Measurements from ENCODE around the gene ATAD3C.
"Not testable (repeated sequence)": the region's sequence is repeated elsewhere in the genome, so short reads cannot be mapped to it uniquely, and the experiment has no call there.

The ATAD3C gene

DNA sequence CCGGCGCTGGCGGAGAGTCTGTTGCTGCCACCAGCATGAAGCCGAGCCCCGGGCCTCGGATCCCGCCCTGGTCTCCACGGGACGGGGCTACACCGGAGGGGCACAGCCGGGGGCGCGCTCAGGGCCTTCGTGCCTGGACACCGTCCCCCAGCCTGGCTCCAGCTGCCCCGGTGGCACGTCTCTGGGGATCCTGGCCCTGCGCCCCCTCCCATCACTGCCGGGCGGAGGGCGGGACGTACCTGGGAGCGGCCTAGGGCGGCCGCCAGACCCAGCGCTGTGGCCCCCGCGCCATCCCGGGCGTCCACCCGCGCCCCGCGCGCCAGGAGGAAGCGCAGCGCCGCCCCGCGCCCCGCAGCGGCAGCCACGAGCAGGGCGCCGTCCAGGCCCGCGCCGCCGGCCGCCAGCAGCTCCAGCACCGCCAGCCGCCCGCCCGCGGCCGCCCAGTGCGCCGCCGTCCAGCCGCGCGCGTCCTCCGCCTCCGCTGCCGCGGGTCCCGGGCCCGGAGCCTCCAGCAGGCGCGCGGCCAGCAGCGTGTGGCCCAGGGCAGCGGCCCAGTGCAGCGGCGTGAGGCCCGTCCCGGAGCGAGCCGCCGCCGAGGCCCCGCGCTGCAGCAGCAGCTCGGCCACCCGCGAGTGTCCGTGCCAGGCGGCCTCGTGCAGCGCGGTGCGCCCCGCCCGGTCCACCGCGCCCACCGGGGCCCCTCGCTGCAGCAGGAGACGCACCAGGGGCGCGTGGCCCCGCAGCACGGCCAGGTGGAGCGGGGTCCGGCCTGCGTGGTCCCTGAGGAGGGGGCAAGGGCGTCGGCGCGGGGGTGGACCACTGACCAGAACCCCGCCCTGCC is 29.5 kb upstream of the ATAD3C start:
- DNase-seq = no peak

DNA sequence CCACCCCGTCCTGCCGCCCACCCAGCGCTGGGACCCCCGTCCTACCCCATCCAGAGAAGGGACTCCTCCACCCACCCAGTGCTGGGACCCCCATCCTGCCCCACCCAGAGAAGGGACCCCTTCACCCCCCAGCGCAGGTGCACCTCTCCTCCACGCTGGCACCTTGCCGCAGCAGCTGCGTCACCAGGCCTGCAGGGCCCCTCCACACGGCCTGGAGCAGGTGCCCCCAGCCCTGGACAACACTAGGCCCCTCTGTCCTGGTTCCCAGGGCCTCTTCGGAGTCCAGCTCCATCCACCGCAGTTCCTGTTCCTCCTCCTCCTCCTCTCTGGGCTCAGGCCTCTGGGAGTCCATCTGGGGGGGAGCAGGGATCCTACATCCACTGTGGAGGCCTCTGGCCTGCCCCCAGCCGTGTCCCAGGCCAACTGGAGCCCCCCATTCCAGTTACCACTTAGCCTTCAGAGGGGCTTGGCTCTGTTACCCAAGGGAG is 28.8 kb upstream of the ATAD3C start:
- DNase-seq = no peak

DNA sequence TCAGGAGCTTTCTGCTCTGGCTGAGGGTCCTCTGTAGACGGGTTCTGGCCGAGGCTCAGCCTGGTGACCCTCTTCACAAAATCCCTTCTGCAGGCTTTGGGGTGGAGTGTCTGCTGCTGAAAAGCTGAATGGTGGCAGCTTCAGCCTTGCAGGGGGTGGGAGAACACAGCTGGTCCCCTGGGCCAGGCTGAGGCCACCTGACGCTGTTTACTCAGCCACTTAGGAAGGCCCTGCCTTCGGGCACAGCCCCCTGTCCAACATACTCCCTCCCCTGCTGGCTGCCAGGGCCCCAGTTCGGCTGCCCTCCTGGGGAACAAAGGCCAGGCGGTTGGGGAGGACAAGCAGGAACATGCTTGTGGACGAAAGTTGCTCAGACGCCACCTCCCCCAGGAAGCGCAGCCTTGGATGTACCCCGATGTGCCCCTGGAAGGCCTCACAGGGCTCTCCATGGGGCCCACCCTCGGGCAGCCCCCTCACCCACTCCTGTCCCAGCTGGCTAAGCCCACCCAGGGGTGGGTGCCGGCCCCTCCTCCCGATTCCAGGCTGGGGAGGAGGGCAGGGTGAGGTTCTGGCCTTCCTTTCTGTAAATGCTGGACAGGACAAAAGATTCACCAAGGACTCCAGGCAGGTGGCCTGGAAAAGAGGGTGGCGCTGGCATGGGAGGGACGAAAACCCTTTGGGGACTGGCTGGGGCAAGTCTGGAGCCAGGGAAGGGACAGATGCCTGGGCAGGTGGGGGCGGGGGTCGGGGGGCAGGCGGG is 28.2 kb upstream of the ATAD3C start, which contains the start of gene ANKRD65:
Gene ANKRD65 (minus strand): TSS at position 130 of the 760 bp plus-strand sequence. CDS start 271 bp downstream, outside the sequence.
- peak; percentile 83 for DNase-seq

DNA sequence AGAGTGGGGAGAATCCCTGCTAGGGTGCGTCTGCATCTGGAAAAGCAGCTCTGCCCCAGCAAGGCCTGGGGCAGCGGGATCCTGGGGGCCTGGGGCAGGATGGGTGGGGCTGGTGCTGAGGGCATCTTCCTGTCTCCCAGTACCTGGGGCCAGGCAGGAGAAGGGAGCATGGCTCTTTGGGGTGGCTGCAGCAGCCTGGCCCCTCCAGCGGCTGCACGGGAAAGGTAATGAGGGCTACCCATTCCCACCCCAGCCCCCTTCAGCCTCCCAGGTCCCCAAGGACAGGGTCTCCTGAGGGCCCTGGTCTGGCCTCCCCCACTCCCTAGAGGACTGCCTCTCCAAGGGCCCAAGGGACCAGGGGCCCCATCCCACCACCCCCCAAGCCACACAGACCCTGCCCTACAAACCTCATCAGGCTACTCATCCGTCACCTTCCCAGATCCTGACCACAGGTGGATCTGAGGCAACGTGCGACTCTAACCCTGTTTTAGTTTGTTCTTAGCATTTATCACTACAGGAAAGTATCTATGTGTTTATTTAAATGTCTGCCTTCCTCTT is 27.5 kb upstream of the ATAD3C start:
- DNase-seq = no peak

DNA sequence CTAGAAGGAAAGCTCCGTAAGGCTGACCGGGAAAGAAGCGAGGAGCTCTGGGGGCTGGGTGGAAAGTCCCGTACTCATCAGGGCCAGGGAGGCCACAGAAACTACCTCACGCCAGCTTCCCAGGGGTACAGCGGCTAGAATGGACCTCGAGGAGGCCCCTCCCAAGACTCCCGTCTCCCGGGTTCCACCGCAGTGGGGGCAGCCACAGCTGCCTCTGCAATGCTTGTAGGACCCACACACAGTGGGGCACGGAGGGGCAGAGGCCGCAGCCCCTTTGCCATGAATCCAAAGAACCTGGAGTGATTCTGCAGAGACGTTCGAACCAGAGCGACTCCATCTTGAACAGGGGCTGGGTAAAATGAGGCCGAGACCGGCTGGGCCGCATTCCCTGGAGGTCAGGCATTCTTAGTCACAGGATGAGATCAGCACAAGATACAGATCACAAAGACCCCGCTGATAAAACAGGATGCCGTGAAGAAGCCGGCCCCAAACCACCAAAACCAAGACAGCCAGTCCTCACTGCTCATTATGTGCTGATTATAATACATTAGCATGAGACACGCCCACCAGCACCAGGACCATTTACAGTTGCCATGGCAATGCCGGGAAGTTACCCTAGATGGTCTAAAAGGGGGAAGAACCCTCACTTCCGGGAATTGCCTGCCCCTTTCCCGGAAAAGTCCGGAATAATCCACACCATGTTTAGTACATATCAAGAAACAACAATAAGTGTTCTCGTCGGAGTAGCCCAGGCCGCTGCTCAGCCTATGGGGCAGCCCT is 26.8 kb upstream of the ATAD3C start:
- DNase-seq = no peak

DNA sequence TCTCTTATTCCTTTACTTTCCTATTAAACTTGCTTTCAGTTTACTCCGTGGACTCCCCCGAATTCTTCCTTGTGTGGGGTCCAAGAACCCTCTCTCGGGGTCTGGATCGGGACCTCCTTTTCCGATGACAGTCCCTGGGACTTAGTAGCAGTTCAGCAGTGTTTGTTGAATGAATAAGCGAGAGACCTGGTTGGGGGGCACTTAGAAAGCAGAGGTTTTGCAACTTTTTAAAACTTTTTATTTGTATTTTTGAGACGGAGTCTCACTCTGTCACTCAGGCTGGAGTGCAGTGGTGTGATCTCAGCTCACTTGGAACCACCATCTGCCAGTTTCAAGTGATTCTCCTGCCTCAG is 26.3 kb upstream of the ATAD3C start:
- no peak for DNase-seq

DNA sequence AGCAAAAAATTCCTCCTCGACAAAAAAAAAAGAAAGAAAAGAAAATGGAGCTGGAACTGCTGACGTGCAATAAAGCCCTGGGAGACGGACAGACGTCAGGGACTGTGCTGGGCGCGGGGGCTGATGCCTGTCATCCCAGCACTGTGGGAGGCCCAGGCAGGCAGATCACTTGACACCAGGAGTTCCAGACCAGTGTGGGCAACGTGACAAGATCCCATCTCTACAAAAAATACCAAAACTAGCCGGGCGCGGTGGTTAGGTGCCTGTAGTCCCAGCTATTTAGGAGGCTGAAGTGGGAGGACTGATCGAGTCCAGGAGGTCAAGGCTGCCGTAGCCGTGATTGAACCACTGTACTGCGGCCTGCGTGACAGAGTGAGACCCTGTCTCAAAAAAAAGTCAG is 24.8 kb upstream of the ATAD3C start:
- DNase-seq = no peak

DNA sequence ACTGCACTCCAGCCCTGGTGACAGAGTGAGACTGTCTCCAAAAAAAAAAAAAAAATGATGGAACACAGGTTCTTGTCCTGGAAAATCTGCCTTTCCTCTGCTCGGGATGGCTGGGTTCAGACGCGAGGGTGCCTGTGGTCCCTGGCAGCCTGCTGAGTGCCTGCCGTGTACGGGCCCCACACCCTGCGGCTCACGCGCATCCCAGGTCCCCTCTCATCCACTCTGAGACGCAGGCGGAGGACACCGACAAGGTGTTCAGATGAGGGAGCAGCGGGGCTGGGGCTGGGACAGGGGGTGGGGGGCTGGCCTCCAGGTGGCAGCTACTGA is 24.1 kb upstream of the ATAD3C start:
- DNase-seq = no peak

DNA sequence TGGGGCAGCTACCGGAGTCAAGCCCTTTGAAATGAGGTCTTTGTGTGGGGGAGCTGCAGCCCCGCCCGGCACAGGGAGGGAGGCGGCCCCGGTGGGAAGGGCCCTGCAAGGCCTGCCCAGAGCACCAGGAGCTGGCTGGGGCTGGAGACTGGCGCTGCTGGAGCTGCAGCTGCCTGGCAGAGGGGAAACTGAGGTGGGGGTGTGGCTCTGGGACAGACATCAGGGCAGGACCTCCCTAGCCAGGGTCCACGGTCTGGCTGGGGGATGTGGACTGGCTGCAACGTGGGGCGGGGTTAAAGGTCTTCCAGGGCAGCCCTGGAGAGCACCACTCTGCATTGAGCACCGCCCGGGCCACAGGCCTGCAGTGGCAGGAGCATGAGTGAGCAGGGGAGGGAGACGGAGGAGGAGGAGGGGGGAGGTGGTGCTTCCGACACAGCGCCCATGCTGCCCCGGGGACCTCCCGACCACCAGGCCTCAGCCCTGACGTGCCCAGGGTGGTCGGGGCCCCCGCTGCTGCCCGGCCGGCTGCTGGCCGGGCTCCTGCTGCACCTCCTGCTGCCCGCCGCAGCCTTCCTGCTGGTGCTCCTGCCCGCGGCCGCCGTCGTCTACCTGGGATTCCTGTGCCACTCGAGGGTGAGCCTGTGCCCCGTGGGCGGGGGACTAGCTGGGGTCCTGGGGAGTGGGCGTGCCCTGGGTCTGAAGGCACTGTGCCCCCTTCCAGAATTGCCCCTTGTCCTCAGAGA is 23.6 kb upstream of the ATAD3C start:
- no peak for DNase-seq

DNA sequence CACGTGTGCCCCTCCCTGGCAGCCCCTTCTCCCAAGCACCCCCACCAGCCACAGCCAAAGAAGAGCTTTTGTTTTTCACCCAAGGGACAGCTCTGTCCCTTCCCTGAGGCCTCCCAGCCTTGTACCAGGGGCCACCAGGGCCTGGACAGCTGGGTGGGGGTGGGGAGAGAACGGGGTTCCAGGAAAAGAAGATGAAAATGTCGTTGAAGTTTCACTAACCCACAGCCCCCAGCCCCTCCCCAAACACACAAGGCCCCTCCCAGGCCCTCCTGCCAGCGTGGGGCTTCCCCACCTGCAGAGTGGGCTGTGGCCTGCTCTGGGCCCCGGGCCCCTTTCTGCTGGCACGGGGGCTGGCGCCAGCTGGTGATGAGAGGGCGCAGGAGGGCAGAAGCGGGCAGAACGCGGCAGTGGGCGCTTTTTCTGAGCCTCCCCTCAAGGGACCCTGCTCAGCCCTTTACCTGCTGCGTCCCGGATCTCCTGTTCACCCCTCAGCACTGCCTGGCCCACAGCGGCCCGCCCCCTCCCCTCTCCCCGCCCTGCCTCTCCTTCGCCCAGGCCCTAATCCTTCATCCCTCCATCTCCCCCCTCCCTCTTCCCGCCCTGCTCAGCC is 22.9 kb upstream of the ATAD3C start:
- no peak for DNase-seq

DNA sequence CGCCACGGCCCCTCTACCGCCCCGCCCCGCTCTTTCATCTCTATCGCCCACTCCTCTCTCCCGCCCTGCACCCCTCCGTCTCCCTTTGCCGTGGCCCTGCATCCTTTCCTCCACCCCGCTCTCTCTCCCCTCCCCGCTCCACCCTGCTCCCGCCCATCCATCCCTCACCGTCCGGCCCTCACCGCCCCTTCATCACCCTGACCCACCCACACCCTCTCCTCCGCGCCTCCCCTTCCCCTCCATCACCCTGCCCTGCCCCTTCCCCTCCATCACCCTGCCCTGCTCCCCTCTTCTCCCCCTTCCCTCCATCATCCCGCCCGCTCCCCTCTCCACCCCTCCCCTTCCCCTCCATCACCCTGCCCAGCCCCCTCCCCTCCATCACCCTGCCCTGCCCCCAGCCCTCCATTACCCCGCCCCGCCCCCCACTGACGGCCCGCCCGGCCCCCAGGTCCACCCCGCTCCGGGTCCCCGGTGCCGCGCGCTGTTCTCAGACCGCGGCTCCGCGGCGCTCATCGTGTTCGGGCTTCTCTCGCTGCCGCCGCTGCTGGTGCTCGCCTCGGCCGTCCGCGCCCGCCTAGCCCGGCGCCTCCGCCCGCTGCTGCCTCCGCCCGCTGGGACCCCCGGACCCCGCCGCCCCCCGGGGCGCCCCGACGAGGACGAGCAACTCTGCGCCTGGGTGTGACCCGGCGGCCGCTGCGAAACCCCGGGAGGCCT is 22.2 kb upstream of the ATAD3C start:
- DNase-seq = no peak

DNA sequence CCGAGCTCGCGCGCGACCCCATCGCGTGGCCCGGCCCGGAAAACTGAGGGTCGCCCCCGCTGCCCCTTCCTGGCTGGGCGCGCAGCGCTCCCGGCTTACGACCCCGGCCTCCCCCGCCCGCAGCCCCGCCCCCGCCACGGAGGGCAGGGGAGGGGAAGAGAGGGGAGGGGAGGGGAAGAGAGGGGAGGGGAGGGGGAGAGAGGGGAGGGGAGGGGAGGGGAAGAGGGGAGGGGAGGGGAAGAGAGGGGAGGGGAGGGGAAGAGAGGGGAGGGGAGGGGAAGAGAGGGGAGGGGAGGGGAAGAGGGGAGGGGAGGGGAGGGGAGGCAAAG is 21.7 kb upstream of the ATAD3C start:
- no peak for DNase-seq

DNA sequence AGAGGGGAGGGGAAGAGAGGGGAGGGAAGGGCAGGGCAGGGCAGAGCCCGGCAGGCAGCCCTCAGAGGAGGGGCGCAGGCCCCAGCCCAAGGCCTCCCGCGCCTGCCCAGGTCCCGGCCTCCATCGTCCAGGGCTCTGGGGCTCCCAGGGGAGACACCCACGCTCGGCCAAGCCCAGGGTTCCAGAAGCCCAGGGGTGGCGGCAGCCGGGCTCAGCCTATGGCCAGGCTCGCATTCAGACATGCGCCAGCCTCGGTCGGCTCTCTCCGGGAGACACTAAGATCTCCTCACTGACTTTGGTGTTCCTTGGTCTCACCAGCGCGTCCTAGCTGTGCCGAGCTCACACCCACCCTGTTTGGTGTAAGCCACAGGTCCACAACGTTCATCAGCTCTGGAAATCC is 21.3 kb upstream of the ATAD3C start:
- DNase-seq = no peak

DNA sequence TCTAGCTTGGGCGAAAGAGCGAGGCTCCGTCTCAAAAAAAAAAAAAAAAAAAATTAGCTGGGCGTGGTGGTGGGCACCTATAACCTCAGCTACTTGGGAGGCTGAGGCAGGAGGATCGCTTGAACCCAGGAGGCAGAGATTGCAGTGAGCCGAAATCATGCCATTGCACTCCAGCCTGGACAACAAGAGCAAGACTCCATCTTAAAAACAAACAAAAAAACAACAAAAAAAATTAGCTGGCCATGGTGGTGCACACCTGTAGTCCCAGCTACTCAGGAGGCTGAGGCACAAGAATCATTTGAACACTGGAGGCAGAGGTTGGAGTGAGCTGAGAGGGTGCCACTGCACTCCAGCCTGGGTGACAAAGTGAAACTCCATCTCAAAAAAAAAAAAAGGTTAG is 20.5 kb upstream of the ATAD3C start:
- not testable (repeated sequence) for DNase-seq

DNA sequence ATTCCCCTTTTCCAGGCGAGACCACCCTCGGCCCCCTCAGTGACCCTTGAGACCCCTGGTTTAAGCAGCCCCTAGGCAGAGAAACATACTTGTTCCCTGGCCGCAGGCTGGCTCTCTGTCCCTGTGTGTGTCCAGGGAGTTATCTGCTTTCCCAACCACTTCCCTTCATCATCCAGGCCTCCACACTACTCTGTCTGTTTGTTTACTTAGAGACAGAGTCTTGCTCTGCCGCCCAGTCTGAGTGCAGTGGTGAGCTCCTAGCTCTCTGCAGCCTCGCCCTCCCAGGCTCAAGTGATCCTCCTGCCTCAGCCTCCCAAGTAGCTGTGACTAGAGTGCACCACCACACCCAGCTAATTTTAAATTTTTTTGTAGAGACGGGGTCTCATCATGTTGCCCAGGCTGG is 19.8 kb upstream of the ATAD3C start:
- DNase-seq = no peak

DNA sequence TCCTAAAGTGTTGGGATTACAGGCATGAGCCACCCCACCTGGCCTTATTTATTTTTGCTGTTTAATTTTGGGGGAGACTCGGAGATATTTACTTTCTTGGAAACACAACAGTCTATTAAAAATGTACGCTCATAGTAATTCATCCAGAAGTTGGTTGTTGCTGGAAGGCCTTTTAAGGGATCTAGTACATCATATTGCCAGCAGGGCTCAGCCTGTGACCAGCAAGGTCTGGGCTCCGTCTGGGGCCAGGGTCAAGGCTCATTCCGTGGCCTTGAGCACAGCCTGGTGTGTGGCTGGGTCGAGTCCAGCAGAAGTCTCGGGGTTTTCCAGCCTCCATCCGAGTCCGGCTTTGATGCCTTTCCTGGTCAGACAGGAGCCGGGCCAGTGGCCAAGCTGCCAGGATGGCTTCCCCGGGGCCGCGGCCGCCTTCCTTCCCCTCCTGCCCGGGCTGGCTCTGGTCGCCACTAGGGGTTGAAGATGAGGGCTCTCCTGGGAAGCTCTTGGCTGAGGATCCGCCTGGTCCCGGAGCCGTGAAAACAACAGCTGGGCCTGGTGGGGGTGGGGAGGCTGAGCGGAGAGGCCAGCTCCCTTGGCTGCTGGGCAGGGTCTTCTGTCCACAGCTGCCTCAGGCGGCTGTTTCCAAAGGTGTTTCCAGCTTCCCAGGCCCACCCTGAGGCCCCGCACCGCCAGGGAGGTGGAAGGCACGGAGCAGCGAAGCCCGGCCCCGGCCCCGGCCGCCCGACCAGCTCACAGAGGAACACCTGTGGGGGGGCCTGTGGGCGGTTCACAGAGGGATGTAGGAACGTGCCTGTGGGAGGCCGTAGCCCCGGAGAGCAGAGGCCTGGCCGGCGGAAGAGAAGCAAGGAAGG is 19.1 kb upstream of the ATAD3C start:
- no peak for DNase-seq

DNA sequence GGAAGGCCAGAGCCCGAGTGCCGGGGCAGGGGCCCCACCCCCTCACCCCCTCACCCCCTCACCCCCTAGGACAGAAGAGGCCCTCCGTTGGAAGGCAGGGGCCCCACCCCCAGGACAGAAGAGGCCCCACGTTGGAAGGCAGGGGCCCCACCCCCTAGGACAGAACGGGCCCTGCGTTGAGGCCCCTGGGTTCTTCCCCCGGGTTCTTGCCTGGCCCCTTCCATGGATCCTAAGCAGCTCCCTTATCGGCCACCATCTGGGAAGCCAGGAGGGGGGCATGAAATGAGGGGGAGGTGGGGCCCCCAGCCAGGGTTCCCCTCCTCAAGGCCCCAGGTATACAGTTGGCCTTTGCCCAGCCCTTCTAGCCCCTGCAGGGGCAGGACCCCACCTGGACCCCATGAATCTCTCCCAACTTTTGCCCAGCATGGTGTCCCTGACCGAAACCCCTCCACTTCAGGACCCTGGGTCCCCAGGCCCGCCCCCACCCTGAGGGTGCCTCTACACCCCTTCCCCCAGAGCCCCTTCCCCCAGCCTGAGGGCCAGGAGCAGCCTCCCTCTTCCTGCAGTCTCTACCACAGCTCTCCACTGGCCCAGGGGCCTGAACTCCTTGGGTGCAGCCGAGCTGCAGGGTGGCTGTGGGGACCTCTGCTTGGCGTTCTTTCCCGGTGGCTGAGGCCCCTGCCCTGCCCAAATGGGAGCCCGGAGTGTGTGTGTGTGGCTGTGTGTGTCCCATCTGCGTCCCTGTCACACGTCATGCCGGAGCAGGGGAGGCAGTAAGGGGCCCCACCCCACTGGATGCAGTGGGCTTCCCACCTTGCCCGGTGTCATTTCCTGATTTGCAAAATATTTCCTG is 18.3 kb upstream of the ATAD3C start:
- no peak for DNase-seq

DNA sequence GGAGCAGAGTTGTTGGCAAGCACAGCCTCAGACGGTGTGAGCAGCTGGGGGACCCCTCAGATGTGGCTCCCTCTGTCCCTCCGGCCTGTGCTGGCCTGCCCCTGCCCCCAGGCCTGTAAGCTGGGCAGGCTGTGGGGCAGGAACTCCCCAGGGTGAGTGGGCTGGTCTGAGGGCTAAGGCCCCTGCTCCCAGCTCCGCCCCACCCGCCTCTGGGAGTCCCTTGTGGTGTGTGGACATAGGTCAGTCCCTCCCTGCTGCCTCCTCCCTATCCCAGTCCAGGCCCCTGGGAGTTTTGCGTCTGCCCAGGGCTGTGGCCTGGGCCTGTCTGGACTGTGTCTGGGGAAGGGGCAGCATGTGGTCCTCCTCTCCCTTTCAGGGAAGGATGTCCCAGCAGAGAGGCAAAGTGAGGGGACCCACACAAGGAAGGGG is 17.6 kb upstream of the ATAD3C start:
- no peak for DNase-seq

DNA sequence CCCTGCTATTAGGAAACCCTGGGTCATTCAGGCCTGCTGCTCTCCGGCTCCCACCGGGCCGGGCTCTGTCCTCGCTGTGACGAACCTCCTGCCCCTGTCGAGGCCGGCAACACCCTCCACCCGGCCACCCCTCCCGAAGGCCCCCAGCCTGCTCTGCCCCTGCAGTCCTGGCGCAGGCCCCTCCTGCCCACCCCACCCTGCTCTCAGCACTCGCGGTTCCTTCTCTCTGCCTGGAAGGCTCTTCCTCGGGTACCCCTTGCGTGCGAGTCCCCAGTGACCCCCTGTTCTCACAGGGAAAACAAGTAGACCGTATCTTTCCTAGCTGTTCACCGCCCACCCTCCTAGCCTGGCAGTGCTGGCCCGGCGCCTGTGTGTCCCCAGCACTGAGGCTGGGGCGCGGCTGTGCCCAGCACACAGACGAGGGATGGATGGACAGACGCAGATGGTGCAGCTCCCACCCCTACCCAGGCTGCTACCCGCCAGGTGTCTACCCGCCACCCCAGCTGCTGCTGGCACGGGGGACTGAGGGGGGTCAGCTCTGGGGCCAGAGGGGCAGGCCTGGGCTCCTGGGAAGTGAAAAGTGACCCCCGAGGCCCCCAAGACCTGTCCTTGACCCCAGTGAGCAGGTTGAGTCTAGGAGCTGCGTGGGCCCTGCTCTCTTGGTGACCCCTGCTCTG is 17.1 kb upstream of the ATAD3C start:
- DNase-seq = no peak
